HCT116 (cell line): ENCODE measurements around the gene WNT7B.

Experiments used
- CBX3 ChIP-seq: IDR thresholded peaks from 2 replicates; pipeline ENCODE4 v1.6.1; 2012; ENCODE audit warnings: low read depth
- CTCF ChIP-seq, 3 experiments: fragments of 200-600 bp in 1 of 3; sonication (generic) in 1 of 3; IDR thresholded peaks in 2 of 3; conservative IDR thresholded peaks in 1 of 3; 2 replicates each; pipeline ENCODE4 v1.5.1; 2012 to 2017; ENCODE audit warnings: low read depth in 2 of 3, low read length in 2 of 3, antibody characterized with exemption in 1 of 3, borderline replicate concordance in 1 of 3, control low read depth in 1 of 3, mild to moderate bottlenecking in 1 of 3, mixed read lengths in 1 of 3, mixed run types in 1 of 3, moderate library complexity in 1 of 3; ENCODE audit not compliant: insufficient read depth in 1 of 3
- EGR1 ChIP-seq: IDR thresholded peaks from 2 replicates; pipeline ENCODE4 v1.6.1; 2012; ENCODE audit warnings: low read depth
- EZH2 ChIP-seq: fragments of 200-600 bp; sonication (generic); IDR thresholded peaks from 2 replicates; pipeline ENCODE4 v1.6.1; 2017; ENCODE audit warnings: antibody characterized with exemption, mixed run types
- EZH2phosphoT487 ChIP-seq: fragments of 200-600 bp; IDR thresholded peaks from 2 replicates; pipeline ENCODE4 v1.6.1; 2018; ENCODE audit warnings: antibody characterized with exemption, borderline replicate concordance
- JUND ChIP-seq: IDR thresholded peaks from 2 replicates; pipeline ENCODE4 v1.6.1; 2012
- POLR2A ChIP-seq: IDR thresholded peaks from 2 replicates; pipeline ENCODE4 v1.7.0; 2011; ENCODE audit warnings: borderline replicate concordance; ENCODE audit not compliant: insufficient read depth, insufficient read length; ENCODE audit errors: extremely low read depth
- POLR2AphosphoS5 ChIP-seq: IDR thresholded peaks from 2 replicates; pipeline ENCODE4 v1.6.1; 2011; ENCODE audit warnings: mild to moderate bottlenecking, low read depth, low read length, moderate library complexity
- REST ChIP-seq: IDR thresholded peaks from 2 replicates; pipeline ENCODE4 v1.6.1; 2012; ENCODE audit warnings: low read depth
- SIN3A ChIP-seq: IDR thresholded peaks from 2 replicates; pipeline ENCODE4 v1.6.1; 2012; ENCODE audit warnings: low read depth
- SP1 ChIP-seq: IDR thresholded peaks from 2 replicates; pipeline ENCODE4 v1.6.1; 2012; ENCODE audit warnings: low read depth
- YY1 ChIP-seq: IDR thresholded peaks from 2 replicates; pipeline ENCODE4 v1.6.1; 2011; ENCODE audit warnings: low read length, low read depth, moderate library complexity, mild to moderate bottlenecking; ENCODE audit not compliant: insufficient replicate concordance; ENCODE audit errors: extremely low read depth
- ZFX ChIP-seq: fragments of 450-650 bp; IDR thresholded peaks from 2 replicates; pipeline ENCODE4 v1.6.1; 2017
- ZNF274 ChIP-seq: fragments of 200-500 bp; sonication (Bioruptor generic); IDR thresholded peaks from 2 replicates; pipeline ENCODE4 v1.6.1; 2014; ENCODE audit warnings: mild to moderate bottlenecking, low read depth, low read length, inconsistent platforms

GRCh38 chr22:45879552-45879949 lies 97.4 kb downstream of the WNT7B start:
- TF ChIP-seq POLR2A (no peak), CTCF (IDR thresholded peaks at IDR 0.05 in 2 of 3, conservative IDR thresholded peaks at IDR 0.05 in 1 of 3; ENCODE audit: borderline replicate concordance in 1 of 3, insufficient read depth in 1 of 3, low read depth in 2 of 3, low read length in 2 of 3) (no peak), CBX3 (no peak), REST (no peak), YY1 (no peak), POLR2AphosphoS5 (no peak), ZFX (no peak), EGR1 (no peak), ZNF274 (no peak), SIN3A (no peak), JUND (no peak), SP1 (no peak), EZH2phosphoT487 (no peak), EZH2 (no peak)
